MCF 10A (cell line): ENCODE results near the gene KRTAP12-1. TPM values are rescaled to one million over a fixed set of nuclear protein-coding genes. Genes with fewer than 3 reads are reported as not detected.
"Not testable (repeated sequence)": the region's sequence is repeated elsewhere in the genome, so short reads cannot be mapped to it uniquely, and the experiment has no call there.

Source experiments
- BruUV-seq: library from RNA; stranded (reverse); fragments of 400-500 nt; replicated peaks from 2 replicates; lab custom pipeline; 2021; lab: Mats Ljungman, UMichigan
- CTCF ChIA-PET: fragments of 300-600 bp; sonication (Branson Sonifier 250); formaldehyde crosslinking; extraction: SDS; loops from one replicate; lab custom pipeline; 2021; ENCODE audit warnings: antibody characterized with exemption, inconsistent platforms; lab: Yijun Ruan, JAX
- POLR2A ChIA-PET: fragments of 300-600, 350-650 bp; sonication (Branson Sonifier 250); formaldehyde crosslinking; extraction: SDS; loops from one replicate; lab custom pipeline; 2020; ENCODE audit warnings: antibody characterized with exemption, inconsistent platforms; lab: Yijun Ruan, JAX
- DNase-seq: peaks from one replicate; pipeline ENCODE4 v3.0.0-alpha.2; 2018; ENCODE audit not compliant: unreplicated experiment
- H3K27ac Mint-ChIP-seq: one replicate; pipeline ENCODE4 v1.8.0; 2022; ENCODE audit warnings: mild to moderate bottlenecking, low read depth, mixed read lengths; ENCODE audit not compliant: unreplicated experiment
- H3K27me3 Mint-ChIP-seq: one replicate; pipeline ENCODE4 v1.8.0; 2022; ENCODE audit warnings: mixed read lengths; ENCODE audit not compliant: insufficient read depth, unreplicated experiment
- H3K36me3 Mint-ChIP-seq: one replicate; pipeline ENCODE4 v1.8.0; 2022; ENCODE audit warnings: mild to moderate bottlenecking, moderate library complexity, mixed read lengths; ENCODE audit not compliant: insufficient read depth, unreplicated experiment
- H3K4me1 Mint-ChIP-seq: one replicate; pipeline ENCODE4 v1.8.0; 2022; ENCODE audit warnings: mixed read lengths; ENCODE audit not compliant: insufficient read depth, unreplicated experiment
- H3K4me3 Mint-ChIP-seq: one replicate; pipeline ENCODE4 v1.8.0; 2022; ENCODE audit warnings: mild to moderate bottlenecking, moderate library complexity, mixed read lengths; ENCODE audit not compliant: unreplicated experiment
- H3K9me3 Mint-ChIP-seq: one replicate; pipeline ENCODE4 v1.8.0; 2022; ENCODE audit warnings: mixed read lengths; ENCODE audit not compliant: unreplicated experiment
- CTCF ChIP-seq: fragments of 200-600 bp; IDR thresholded peaks from one replicate; pipeline ENCODE4 v1.8.0; 2022; ENCODE audit warnings: antibody characterized with exemption, mild to moderate bottlenecking; ENCODE audit not compliant: unreplicated experiment
- intact Hi-C: fragments of 100-400 bp; cut with micrococcal nuclease; formaldehyde crosslinking; loops from 2 replicates; pipeline ENCODE4 v1.14.1; 2022
- total RNA-seq: library from RNA; stranded (reverse); gene quantifications from 2 replicates; pipeline ENCODE4 v1.2.3, GENCODE V29; 2022

KRTAP12-1 gene
- total RNA-seq, 1 experiment from 2014 or later, result not detected

GRCh38 chr21:44687671-44688070 lies 5.7 kb upstream of the KRTAP12-1 start:
- H3K4me3 Mint-ChIP-seq, result no peak overlapping the region
- BruUV-seq, result no TSS peak
- TF ChIP-seq CTCF, result no peak
- no peak for DNase-seq
- H3K4me1 Mint-ChIP-seq, result no peaks in the 10 kb centered on the region
- H3K9me3 Mint-ChIP-seq, result peaks cover 9% of the 10 kb centered on the region
- intact Hi-C loops, result no loop called here
- peaks cover 4% of the 10 kb centered on the region for H3K36me3 Mint-ChIP-seq
- ChIA-PET POLR2A (no interaction called here), CTCF (no interaction called here)
- peaks cover 88% of the 10 kb centered on the region for H3K27me3 Mint-ChIP-seq
- H3K27ac Mint-ChIP-seq, result no peak overlapping the region

GRCh38 chr21:44686843-44687561 lies 5.0 kb upstream of the KRTAP12-1 start:
- Mint-ChIP-seq H3K36me3 (no peaks in the 10 kb centered on the region), H3K4me1 (no peaks in the 10 kb centered on the region), H3K27ac (no peak overlapping the region), H3K9me3 (peaks cover 2% of the 10 kb centered on the region), H3K27me3 (peaks cover 92% of the 10 kb centered on the region), H3K4me3 (no peak overlapping the region)
- intact Hi-C loops, result no loop called here
- BruUV-seq, result no TSS peak
- ChIA-PET CTCF (no interaction called here), POLR2A (no interaction called here)
- DNase-seq, result no peak
- no peak for TF ChIP-seq CTCF

GRCh38 chr21:44686000-44686781 lies 4.2 kb upstream of the KRTAP12-1 start:
- no peaks in the 10 kb centered on the region for H3K36me3 Mint-ChIP-seq
- H3K9me3 Mint-ChIP-seq, result no peaks in the 10 kb centered on the region
- intact Hi-C loops, result no loop called here
- no peak for DNase-seq
- no peak overlapping the region for H3K4me3 Mint-ChIP-seq
- BruUV-seq, result no TSS peak
- TF ChIP-seq CTCF, result no peak
- peaks cover 92% of the 10 kb centered on the region for H3K27me3 Mint-ChIP-seq
- H3K4me1 Mint-ChIP-seq, result no peaks in the 10 kb centered on the region
- ChIA-PET POLR2A (no interaction called here), CTCF (interaction anchor here (1.4 kb wide), 1 partner anchor 56 kb away, joined by 3 read pairs; no protein-coding TSS in a partner anchor)
- no peak overlapping the region for H3K27ac Mint-ChIP-seq

GRCh38 chr21:44685050-44685449 lies 3.1 kb upstream of the KRTAP12-1 start:
- DNase-seq, intact Hi-C loops, POLR2A ChIA-PET, H3K9me3 Mint-ChIP-seq, H3K27ac Mint-ChIP-seq, H3K4me3 Mint-ChIP-seq, H3K4me1 Mint-ChIP-seq, H3K36me3 Mint-ChIP-seq, BruUV-seq: not testable (repeated sequence)
- H3K27me3 Mint-ChIP-seq, result peaks cover 92% of the 10 kb centered on the region
- CTCF ChIA-PET, result interaction anchor here (1.4 kb wide), 1 partner anchor 57 kb away, joined by 3 read pairs; no protein-coding TSS in a partner anchor
